Measurements from ENCODE around the gene NAXD.

Gene NAXD

GRCh38 chr13:110649551-110649950 is 34.2 kb downstream of the NAXD start:
- H3K27me3 ChIP-seq (replicated peaks; ENCODE audit: control insufficient read depth, insufficient read depth, low read length): no peaks in the 10 kb centered on the region
- no peak for TF ChIP-seq CTCF (IDR thresholded peaks at IDR 0.05; ENCODE audit: insufficient read depth, low read length, poor library complexity, severe bottlenecking)
- H3K36me3 ChIP-seq (ENCODE audit: control insufficient read depth, insufficient read depth, low read length): peaks cover 12% of the 10 kb centered on the region
- H3K4me3 ChIP-seq (replicated peaks; ENCODE audit: low read depth, low read length): no peak overlapping the region
- DNase-seq (ENCODE audit: extremely low read depth, insufficient read length): no peak

GRCh38 chr13:110650436-110650835 is 35.1 kb downstream of the NAXD start:
- Histone ChIP-seq H3K36me3 (ENCODE audit: control insufficient read depth, insufficient read depth, low read length) (peaks cover 12% of the 10 kb centered on the region), H3K4me3 (replicated peaks; ENCODE audit: low read depth, low read length) (no peak overlapping the region), H3K27me3 (replicated peaks; ENCODE audit: control insufficient read depth, insufficient read depth, low read length) (no peaks in the 10 kb centered on the region)
- DNase-seq (ENCODE audit: extremely low read depth, insufficient read length): no peak
- TF ChIP-seq CTCF (IDR thresholded peaks at IDR 0.05; ENCODE audit: insufficient read depth, low read length, poor library complexity, severe bottlenecking): no peak

- no peak overlapping the region for H3K4me3 ChIP-seq (replicated peaks; ENCODE audit: low read depth, low read length)
- DNase-seq (ENCODE audit: extremely low read depth, insufficient read length): no peak
These were observed 35.9 kb downstream of the NAXD start for GRCh38 chr13:110651271-110651670.

GRCh38 chr13:110651726-110652230 is 36.4 kb downstream of the NAXD start:
- no peaks in the 10 kb centered on the region for H3K27me3 ChIP-seq (replicated peaks; ENCODE audit: control insufficient read depth, insufficient read depth, low read length)

More at GRCh38 chr13:110651271-110651670, 35.9 kb downstream of the NAXD start:
- peaks cover 12% of the 10 kb centered on the region for H3K36me3 ChIP-seq (ENCODE audit: control insufficient read depth, insufficient read depth, low read length)
- no peak for TF ChIP-seq CTCF (IDR thresholded peaks at IDR 0.05; ENCODE audit: insufficient read depth, low read length, poor library complexity, severe bottlenecking)
- H3K27me3 ChIP-seq (replicated peaks; ENCODE audit: control insufficient read depth, insufficient read depth, low read length): no peaks in the 10 kb centered on the region

GRCh38 chr13:110652231-110652730 is 36.9 kb downstream of the NAXD start:
- TF ChIP-seq CTCF (IDR thresholded peaks at IDR 0.05; ENCODE audit: insufficient read depth, low read length, poor library complexity, severe bottlenecking): no peak
- H3K27me3 ChIP-seq (replicated peaks; ENCODE audit: control insufficient read depth, insufficient read depth, low read length): no peaks in the 10 kb centered on the region
- H3K36me3 ChIP-seq (ENCODE audit: control insufficient read depth, insufficient read depth, low read length): peaks cover 12% of the 10 kb centered on the region
- DNase-seq (ENCODE audit: extremely low read depth, insufficient read length): no peak
- H3K4me3 ChIP-seq (replicated peaks; ENCODE audit: low read depth, low read length): no peak overlapping the region

More at GRCh38 chr13:110651726-110652230, 36.4 kb downstream of the NAXD start:
- DNase-seq (ENCODE audit: extremely low read depth, insufficient read length): no peak
- Histone ChIP-seq H3K4me3 (replicated peaks; ENCODE audit: low read depth, low read length) (no peak overlapping the region), H3K36me3 (ENCODE audit: control insufficient read depth, insufficient read depth, low read length) (peaks cover 12% of the 10 kb centered on the region)
- no peak for TF ChIP-seq CTCF (IDR thresholded peaks at IDR 0.05; ENCODE audit: insufficient read depth, low read length, poor library complexity, severe bottlenecking)

- H3K27me3 ChIP-seq (replicated peaks; ENCODE audit: control insufficient read depth, insufficient read depth, low read length): no peaks in the 10 kb centered on the region
- H3K36me3 ChIP-seq (ENCODE audit: control insufficient read depth, insufficient read depth, low read length): peaks cover 12% of the 10 kb centered on the region
- H3K4me3 ChIP-seq (replicated peaks; ENCODE audit: low read depth, low read length): no peak overlapping the region
- TF ChIP-seq CTCF (IDR thresholded peaks at IDR 0.05; ENCODE audit: insufficient read depth, low read length, poor library complexity, severe bottlenecking): no peak
- DNase-seq (ENCODE audit: extremely low read depth, insufficient read length): no peak
These were observed 37.4 kb downstream of the NAXD start for GRCh38 chr13:110652764-110653163.

All from GM06990 (cell line).